Measurements from ENCODE around the gene IL20RA.

- TF ChIP-seq TFDP1 (CRISPR knock-in tag; IDR thresholded peaks at IDR 0.05; ENCODE audit: borderline replicate concordance) (no peak), FOXA1 (IDR thresholded peaks at IDR 0.05) (no peak), FOXA1 (CRISPR knock-in tag; IDR thresholded peaks at IDR 0.05) (no peak), CHD4 (IDR thresholded peaks at IDR 0.05; ENCODE audit: borderline replicate concordance, low read length) (no peak), HOXA5 (CRISPR knock-in tag; IDR thresholded peaks at IDR 0.05) (no peak), GRHL1 (CRISPR knock-in tag; conservative IDR thresholded peaks at IDR 0.05) (no peak), SIN3A (IDR thresholded peaks at IDR 0.05; ENCODE audit: borderline replicate concordance, low read depth, low read length) (no peak), SMC3 (IDR thresholded peaks at IDR 0.05; ENCODE audit: low read length) (no peak), PCBP1 (IDR thresholded peaks at IDR 0.05; ENCODE audit: borderline replicate concordance, low read depth, low read length) (no peak), CHCHD3 (CRISPR knock-in tag; IDR thresholded peaks at IDR 0.05) (no peak)
- TF ChIP-seq, protein P1, sequence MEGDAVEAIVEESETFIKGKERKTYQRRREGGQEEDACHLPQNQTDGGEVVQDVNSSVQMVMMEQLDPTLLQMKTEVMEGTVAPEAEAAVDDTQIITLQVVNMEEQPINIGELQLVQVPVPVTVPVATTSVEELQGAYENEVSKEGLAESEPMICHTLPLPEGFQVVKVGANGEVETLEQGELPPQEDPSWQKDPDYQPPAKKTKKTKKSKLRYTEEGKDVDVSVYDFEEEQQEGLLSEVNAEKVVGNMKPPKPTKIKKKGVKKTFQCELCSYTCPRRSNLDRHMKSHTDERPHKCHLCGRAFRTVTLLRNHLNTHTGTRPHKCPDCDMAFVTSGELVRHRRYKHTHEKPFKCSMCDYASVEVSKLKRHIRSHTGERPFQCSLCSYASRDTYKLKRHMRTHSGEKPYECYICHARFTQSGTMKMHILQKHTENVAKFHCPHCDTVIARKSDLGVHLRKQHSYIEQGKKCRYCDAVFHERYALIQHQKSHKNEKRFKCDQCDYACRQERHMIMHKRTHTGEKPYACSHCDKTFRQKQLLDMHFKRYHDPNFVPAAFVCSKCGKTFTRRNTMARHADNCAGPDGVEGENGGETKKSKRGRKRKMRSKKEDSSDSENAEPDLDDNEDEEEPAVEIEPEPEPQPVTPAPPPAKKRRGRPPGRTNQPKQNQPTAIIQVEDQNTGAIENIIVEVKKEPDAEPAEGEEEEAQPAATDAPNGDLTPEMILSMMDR (CRISPR knock-in tag; IDR thresholded peaks at IDR 0.05), result no peak
- TF ChIP-seq, protein P2, sequence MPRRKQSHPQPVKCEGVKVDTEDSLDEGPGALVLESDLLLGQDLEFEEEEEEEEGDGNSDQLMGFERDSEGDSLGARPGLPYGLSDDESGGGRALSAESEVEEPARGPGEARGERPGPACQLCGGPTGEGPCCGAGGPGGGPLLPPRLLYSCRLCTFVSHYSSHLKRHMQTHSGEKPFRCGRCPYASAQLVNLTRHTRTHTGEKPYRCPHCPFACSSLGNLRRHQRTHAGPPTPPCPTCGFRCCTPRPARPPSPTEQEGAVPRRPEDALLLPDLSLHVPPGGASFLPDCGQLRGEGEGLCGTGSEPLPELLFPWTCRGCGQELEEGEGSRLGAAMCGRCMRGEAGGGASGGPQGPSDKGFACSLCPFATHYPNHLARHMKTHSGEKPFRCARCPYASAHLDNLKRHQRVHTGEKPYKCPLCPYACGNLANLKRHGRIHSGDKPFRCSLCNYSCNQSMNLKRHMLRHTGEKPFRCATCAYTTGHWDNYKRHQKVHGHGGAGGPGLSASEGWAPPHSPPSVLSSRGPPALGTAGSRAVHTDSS (CRISPR knock-in tag; conservative IDR thresholded peaks at IDR 0.05), result no peak
- TF ChIP-seq, protein P3, sequence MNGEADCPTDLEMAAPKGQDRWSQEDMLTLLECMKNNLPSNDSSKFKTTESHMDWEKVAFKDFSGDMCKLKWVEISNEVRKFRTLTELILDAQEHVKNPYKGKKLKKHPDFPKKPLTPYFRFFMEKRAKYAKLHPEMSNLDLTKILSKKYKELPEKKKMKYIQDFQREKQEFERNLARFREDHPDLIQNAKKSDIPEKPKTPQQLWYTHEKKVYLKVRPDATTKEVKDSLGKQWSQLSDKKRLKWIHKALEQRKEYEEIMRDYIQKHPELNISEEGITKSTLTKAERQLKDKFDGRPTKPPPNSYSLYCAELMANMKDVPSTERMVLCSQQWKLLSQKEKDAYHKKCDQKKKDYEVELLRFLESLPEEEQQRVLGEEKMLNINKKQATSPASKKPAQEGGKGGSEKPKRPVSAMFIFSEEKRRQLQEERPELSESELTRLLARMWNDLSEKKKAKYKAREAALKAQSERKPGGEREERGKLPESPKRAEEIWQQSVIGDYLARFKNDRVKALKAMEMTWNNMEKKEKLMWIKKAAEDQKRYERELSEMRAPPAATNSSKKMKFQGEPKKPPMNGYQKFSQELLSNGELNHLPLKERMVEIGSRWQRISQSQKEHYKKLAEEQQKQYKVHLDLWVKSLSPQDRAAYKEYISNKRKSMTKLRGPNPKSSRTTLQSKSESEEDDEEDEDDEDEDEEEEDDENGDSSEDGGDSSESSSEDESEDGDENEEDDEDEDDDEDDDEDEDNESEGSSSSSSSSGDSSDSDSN (CRISPR knock-in tag; IDR thresholded peaks at IDR 0.05), result no peak
These were observed 7.2 kb upstream of the IL20RA start for GRCh38 chr6:137051790-137052472.
